Stimulated activated CD8-positive, alpha-beta memory T cell treated with anti-CD3 and anti-CD28 coated beads, Interleukin-15, amount 100 ng/mL, for 1 hour (primary cell): ENCODE data around the gene ADARB2.

Experiments
- DNase-seq: peaks from one replicate; pipeline ENCODE4 v3.0.0-alpha.2; 2020; ENCODE audit warnings: low read depth

Gene ADARB2

DNA sequence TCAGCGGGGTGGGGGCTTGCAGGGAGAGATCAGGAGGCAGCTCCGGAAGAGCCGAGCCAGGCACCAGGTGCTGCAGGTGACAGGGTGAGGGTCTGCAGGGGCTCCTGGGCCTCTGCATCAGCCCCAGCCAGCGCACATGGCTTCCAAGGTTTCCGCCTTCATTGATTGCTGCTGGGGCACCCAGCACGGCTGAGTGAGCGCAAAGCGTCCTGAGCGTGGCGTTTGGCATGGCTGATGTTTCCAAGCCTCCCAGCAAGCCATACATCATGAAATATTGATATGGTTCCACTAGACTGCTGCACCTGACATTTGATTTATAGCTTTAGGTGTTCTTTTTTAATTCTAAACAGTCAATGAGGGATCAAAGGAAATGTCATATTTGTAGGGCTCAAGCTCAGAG is 422.1 kb downstream of the ADARB2 start:
- DNase-seq = no peak

DNA sequence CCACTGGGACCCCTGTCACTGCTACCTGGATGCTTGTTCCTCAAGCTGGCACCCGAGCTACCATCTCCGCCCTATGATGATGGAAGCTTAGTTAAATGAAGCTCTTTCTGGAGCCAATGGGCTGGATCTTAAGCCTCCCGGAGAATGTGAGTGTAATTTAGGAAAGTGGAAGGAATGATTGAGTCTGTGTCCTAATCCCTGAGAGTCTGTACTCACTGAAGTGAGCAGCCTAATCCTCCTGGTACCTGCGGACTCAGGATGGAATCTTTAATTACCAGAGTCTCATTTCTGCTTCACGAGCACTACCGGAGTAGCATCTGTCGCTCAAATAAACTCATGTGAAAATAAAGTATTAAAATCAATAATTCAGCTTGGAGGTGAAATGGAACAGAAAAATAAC is 425.6 kb downstream of the ADARB2 start:
- no peak for DNase-seq

DNA sequence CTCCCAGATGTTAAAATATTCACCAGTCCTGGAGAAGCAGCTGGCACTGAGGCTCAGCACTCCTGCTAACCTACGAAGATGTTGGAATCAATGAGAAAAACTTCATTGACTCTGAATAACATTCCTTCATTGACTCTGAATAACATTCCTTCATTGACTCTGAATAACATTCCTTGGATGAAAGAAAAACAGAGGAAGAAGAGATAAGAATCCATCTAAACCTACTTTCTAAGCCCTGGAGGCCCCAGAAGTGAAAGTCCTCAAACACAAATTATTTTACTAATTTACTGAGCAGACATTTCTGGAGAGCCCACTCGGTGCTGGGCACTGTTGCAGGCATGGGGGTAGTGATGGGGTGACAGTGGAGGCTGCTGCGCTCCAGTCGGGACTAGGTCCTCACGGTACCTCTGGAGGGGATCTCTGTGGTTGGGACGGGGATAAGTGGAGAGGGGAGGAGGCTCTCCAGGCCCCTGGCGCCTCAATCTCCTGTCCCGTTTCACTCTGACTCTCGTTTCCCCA is 427.0 kb downstream of the ADARB2 start:
- DNase-seq = no peak

DNA sequence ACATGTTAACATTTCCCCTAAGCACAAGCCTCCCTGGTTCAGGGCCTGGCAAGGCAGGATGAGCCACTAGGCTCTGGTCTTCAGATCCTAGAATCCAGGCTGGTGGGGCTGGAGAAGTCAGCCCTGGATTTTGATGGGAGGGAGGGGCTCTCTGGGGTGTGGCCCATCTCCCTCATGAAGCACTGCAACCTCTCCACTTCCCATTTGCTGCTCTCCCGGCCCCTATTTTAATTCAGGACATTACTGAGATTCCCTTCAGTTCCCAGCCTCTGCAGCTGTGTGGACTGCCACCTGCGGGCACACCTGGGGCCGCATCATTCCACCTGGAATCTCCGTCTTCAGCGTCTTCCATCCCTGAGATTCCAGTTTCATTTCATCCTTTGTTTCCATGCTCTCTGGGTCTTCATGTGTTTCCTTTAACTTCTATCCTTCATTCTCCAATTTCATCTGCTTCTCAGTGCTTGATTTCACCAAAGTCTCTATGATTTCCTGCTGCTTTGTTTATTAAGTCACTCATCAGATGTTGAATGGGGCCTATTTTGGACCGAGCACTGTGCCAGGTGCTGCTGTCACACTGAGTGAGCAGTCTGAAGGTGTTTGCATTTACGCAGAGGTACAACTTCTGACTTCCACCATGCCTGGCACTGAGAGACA is 427.6 kb downstream of the ADARB2 start:
- DNase-seq = no peak

DNA sequence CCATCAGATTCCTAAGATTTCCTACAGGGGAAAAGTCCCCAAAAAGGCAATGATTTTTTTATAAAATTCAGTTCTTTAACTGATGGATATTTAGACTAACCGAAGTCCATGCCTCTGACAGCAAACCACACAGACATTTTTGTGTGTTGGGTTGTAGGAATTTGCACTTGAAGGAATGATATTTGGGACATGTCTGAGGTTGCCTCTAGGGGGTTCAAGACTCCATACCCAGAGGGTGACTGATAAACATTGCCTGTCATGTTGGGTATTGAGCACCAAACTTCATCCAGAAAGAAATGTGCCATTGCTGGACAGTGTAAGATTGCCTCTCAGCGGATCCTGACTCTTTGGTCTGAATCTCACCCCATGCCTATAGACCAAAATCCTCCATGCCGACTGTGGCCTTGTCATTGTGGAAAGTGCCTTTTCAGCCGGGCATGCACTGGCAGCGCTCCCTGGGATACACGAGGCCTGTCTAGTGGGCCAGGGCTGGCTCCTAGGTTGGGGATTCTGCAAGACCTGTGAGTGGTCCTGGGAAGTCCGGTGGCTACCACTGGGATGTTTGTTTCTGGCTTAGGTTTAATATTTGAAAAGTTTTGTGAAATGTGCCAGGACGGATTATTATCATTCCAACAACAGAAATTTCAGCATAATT is 428.2 kb downstream of the ADARB2 start:
- no peak for DNase-seq

DNA sequence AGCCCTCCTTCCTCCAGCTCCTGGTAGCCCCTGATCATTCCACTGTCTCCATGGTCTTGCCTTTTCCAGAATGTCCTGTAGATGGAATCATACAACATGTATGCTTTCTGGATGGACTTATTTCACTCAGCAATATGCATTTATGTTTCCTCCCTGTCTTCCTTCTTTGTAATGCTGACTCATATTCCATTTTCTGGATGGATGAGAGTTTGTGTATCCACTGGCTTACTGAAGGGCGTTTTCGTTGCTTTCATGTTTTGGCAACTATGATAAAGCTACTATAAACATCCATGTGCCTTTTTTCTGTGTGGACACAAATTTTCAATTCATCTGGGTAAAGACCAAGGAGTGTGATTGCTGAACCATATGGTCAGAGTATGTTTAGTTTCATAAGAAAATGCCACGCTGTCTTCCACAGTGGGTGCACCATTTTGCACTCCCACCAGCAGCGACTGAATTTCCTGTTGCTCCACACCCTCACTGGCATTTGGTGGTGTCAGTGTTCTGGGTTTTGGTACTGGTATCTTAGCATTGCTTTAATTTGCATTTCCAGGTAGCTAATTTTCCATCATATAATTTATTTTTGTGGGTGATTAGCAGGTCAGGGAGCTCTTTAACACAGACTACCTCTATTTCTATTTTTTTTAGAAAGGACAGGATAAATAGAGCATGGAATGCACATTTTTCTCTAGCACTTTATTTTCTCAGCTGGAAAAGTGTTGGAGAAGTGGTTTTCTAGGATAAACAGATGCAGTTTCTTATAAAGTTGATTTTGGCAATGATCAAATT is 429.0 kb downstream of the ADARB2 start:
- no peak for DNase-seq

DNA sequence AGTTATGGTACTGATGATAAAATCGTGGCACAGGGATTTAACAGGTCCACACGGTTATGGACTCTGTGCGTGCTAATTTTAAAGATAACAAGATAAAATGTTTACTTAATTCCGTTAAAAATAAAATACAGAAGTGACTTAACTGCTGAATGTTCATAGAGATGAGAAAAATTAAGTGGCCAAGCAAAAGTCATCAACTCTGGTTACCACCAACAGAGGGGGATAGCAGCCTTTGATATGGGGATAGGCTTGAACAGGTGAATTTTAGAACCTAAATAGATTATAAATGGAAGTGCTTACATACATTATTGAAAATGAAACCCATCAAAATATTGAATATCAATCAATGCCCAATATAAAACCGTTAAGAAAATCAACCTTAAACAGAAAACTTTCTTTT is 436.2 kb downstream of the ADARB2 start:
- DNase-seq = no peak

DNA sequence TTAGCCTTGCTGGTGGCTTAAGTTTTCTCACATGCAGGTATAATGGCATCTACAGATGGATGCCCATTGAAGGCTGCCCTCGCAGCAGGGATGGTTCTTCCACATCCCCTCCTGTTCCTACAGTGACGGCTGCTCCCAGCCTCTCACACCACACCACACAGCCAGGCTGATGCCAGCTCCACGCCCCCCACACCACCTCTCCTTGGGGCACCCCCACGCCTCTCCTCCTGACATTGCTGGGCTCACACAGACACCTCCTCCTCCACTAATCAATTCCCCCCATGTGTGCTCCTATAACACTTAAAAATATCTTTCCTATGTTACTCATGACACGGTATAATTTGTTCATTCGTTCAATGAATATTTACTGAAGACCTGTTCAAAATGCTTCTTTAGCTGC is 437.1 kb downstream of the ADARB2 start:
- no peak for DNase-seq

DNA sequence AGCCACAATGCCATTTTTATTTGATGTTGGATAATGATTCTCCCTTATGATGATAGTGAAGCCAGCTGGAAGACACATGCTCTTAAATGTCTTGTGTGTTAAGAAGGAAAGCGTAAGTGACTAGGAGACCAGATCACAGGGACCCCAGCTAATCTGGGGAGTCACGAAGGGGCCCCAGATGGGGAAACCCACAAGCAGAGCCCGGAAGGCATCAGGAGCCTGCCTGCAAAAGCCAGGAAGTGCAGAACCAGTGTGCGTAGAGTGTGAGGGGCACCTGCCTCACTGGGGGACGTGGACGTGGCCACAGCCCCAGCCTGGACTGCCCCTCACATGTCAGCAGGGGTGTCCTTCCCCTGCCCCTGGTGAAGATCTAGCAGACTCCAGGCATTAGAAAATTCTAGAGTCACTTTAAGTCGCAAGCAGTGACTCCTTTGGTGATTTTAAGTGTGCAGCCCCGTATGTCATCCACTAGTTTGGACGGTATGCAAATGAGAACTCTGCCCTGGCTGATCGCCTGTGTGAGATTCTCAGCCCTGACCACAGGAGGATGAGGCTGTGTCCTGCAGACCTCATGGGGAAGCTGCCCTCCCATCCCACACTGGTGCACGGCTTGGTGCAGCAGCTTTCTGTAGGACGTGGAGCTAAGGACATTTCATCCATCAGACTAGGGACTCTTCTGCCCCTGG is 438.1 kb downstream of the ADARB2 start:
- DNase-seq = no peak

DNA sequence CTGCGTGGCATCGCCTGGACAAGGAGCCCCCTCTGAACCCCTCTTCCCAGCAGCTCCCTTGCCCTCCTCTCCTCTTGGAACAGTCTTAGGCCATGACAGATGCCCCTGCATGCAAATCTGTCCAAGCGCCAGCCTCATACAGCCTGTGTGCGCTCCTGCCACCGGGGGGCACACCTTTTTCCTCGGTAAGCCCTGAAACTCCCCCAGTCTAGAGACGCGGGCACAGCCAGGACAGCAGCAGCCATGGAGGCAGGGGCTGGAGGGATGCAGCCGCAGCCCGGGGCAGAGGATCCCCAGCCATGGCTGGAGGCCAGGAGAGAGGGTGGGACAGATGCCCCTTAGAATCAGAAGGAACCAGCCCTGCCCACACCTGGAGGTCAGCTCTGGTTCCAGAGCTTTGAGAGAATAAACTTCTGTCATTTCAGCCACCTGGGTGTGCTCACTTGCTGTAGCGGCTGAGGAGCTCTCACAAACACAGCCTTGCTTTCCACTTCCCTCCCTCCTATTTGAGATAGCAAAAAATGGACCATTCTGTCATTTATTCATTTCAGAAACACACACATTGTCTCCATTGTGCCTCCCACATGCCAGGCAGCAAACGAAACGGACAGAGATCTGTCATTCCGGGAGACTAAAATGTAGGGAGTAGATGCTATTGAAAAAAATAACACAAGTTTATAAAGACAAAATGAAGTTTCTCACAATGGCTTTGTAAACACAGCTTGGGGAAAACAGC is 439.6 kb downstream of the ADARB2 start:
- no peak for DNase-seq

DNA sequence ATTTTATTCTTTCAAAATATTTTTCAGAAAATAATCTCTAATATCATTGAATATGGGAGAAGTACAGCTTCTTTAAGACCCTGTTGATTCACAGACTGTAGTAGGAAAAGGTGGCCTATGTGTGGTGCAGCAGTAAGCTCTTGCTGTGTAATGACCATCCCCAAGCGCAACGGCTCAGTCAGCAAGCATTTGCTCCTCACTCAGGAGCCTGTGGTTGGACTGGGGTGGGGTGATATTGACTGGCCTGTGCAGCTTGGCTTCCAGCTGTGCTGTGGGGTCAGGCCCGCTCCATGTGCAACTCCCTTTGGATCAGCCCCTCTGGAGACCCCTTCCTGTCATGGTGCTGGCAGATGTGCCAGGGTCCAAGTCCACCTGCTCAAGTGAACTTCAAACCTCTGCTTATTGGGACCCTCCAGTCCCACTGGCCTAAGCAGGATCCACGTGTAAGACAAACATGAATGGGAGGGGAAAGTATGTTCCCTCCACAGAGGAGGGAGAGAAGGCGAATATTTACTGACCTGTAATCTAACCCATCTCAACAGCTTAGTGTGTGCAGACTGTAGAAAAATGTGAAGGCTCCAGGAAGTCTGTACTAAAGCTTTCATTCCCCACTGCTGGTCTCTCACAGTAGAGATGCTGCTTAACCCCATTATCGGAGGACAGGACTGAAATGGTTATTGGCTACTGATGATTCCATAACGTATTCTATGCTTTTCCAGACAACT is 441.4 kb downstream of the ADARB2 start:
- no peak for DNase-seq

DNA sequence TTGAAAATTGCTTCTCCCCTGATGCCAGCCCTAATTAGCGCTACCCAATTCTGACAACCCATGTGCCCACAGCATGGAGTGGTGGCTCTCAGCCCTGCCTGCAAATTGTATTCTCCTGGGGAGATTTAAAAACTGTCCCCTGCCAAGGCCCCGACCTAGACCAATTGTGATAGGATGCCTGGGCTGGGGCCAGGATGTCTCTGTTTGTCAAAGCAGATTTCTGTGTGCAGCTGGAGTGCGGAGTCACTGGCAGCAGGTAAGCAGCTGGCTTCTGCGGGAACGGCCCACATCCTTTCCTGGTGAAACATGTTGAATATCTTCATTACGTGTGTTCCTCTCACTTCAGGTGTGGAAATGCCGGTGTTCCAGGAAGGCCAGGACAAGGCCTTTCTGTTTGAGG is 442.6 kb downstream of the ADARB2 start:
- DNase-seq = no peak

DNA sequence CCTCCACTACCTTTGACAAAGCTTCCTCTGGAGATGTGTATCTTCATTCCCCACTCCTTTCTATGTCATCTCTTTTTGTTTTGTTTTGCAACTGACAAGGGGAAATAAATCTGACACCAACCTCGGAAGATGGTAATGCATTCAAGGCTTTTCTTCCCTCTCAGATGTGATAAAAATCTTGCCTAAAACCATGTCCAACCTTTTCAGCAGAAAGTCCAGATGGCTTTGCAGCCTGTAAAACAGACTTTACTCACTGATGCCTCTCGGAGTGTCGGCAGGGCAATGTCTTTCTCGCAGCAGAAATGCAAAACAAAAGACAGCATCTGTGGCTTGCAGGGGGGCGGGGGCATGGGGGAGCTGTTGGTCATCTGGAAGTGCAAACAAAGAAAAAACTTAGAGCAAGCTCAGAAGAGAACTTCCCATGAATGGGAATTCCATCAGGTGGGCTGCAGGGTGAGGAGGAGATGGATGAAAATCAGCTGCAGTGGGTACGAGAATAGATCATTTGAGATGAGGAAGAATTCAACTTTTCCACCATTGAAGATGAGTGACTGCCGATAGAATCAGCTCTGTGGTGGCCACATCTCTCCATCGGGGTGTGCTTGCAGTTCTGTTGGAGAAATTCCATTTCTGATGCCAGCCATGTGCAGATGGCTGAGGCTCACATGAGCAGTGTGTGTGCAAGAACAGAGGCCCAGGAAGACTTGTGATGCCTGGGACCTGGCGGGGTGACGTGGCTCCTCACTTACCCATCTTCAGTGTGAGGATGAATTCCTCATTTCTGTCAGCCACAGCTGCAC is 443.5 kb downstream of the ADARB2 start:
- DNase-seq = no peak

DNA sequence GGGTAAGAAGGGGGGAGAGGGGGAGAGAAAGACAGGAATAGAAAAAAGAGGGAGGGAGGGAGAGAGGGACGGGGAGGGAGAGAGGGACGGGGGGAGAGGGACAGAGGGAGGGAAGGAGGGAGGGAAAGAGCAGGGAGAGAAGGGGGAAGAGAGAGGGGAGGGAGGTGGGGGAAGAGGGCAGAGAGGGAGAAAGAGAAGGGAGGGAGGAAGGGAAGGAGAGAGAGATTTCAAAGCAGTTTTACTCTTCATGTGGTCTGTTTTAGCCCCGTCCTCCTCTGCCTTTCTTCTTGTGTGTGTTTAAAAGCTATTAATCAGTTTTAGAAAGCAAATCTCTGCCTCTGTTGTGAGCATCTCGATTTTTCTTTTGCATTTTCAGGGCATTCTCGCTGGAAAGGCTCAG is 444.2 kb downstream of the ADARB2 start:
- DNase-seq = no peak

DNA sequence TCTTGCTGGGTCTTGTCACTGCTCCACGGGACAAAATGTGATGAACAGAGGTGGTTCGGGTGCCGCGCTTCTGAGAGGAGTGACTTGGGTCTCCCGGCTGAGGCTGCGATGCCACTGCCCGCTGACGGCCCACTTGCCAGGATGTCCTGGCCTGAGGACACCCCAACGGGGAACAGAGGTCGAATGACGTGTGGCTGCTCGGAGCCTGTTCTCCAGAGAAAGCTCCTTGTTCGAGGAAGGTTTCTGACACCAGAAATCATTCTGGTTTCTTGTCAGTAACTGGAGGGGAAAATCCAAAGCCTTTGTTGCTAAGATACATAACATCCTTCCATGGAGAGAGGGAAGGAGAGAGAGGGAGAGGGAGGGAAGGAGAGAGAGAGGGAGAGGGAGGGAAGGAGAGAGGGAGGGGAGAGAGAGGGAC is 444.7 kb downstream of the ADARB2 start:
- no peak for DNase-seq

DNA sequence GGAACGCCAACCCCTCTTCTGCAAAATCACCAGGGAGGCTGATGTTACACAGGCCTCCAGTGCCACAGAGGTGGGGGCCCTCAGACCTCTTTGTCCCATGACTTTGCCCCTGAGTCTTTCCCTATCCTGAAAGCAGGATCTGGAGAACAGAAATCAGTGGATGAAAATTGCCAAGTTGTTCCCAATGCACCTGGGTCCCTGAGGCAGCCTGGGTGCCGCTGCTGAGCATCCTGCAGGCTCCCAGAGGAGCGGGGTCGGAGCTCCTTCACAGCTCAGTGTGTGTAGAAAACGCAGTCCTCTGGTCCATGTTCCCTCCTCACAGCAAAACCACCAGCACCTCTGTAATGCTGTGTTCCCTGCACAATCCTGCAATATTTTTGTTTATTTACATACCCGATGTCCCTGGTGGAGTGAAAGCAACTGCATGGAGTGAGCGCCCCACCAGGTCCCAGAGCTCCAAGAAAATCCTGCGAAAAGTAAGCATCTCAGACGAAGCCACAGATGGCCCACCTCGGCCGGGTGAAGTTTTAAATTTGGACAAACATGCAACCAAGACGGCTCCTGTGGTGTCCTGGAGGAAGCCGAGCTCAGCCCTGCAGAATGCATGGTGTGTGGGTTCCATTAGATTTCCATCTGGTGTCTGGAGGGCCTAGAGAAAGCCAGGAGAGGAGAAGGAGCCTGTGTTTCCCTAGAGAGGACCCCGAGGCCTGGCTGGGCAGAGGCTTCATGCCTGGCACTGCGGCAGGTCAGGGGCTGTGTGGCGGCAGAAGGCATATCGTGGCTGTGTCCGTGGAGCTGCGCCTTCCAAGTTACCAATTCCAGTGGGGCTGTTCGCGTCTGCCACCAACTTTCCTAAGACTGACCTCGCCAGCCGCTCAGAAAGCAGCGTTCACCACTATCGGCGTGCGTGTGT is 445.9 kb downstream of the ADARB2 start:
- DNase-seq = no peak

DNA sequence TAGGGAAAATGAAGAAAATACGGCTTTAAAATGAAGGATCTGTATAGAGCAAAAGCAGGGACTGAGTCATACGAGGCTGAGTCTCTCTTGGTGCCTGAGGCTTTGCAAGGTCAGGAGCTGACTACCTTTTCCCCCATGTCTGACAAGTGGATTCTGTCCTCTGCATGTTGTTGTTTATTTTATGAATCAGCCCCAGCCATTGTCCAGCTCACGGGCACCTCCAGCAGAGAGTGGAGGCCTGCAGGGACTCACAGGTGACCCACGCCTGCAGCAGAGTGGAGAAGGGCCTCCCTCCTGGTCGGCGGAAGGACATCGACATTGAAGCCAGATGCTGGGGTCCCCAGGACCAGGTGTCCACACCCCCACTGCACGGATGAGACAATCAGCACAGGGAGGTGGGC is 447.3 kb downstream of the ADARB2 start:
- DNase-seq = no peak

DNA sequence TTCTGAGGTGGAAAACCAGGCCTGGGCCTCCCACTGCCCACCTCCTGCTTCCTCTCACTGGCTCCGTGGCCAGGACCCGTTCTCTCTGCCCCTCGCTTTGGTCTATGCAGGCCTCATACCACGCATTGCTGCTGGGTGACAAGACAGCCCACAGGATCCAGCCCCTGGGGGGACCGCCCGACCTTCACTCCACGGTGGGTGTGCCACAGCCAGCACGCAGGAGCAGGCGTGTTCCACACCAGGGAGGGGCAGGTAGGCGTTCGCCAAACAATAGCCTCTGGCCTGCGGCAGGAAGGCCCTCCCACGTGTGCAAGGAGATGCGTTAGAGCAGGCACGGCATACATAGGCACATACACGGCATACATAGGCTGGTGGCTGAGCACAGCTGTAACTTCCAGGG is 447.7 kb downstream of the ADARB2 start:
- no peak for DNase-seq

DNA sequence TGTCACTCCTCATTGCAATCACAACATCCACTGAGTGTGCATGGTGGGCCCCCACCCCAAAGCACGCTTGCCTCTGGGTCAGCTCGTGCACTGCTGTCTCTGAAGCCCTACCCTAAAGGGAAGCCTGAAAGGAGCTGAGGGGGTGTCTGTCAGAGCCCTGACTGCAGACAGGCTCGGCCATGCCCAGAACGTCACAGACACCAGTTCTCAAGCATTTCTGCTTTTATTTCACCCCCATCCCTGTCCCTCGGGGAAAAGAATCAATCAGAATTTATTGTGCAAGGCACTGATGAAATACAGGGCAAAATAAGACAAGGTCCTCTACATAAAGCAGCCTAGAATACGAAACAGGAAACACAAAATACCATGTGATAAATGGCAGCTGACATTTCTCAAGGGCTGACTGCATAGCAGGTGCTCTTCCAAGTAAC is 449.3 kb downstream of the ADARB2 start:
- no peak for DNase-seq
